GM18870 (cell line): ENCODE data around the gene JAZF1.
"Not testable (repeated sequence)": the region's sequence is repeated elsewhere in the genome, so short reads cannot be mapped to it uniquely, and the experiment has no call there.

ENCODE experiments used
- ATAC-seq: cut with Tn5 transposase; IDR thresholded peaks from one replicate; pipeline ENCODE4 v1.9.1; 2021; ENCODE audit warnings: moderate library complexity; ENCODE audit not compliant: unreplicated experiment

Gene JAZF1

DNA sequence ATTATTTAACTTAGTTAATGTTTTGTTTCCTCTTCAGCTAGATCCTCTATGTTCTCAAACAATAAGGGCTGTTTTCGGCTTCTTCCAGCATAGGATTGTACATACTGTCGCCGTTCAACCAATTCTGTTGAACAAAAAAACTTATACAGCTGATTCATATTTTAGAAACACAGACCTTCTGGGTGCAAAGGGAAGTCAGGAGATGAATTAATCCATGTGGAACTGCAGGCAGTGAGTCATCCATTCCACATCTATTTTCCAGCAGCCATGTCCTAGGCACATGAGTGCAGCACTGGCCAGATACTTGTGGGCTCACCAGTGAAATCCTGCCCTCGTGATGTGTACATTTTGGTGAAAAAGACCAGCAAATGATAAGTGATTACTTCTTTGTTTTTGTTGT lies 163.2 kb downstream of the JAZF1 start:
- ATAC-seq = no peak

DNA sequence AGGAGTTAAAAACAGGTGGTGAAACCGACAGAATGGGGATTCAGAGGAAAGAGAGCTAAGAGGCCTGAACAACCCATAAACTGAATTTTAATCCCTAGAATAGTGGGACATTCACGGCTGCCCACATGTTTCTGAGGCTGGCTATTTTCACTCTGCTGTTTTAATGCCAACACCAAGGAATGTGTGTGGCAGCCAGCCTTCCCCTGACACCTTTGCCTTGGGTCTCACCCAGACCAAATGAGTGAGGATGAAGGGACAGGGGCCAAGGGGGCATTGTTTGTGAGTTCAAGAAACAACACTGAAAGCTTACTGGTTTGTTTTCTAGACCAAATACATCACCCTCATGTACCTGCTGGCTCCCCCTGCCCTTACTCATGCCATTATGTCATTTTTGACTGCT lies 164.3 kb downstream of the JAZF1 start:
- no peak for ATAC-seq

DNA sequence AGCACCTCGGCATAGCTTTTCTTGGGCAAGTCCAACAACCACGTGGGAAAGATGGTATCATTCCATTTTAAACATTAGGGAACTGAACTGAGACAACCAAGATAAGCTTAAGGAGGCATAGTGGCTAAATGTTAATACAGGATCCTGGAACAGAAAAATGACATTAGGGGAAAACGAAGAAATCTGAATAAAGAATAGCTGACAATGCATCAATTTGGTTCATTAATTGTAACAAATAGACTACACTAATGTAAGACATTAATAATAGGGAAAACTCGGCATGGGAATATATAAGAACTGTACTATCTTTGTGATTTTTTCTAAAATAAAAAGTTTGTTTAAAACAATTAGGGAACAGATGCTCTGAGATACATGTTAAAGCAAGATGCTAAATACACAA lies 165.4 kb downstream of the JAZF1 start:
- no peak for ATAC-seq

DNA sequence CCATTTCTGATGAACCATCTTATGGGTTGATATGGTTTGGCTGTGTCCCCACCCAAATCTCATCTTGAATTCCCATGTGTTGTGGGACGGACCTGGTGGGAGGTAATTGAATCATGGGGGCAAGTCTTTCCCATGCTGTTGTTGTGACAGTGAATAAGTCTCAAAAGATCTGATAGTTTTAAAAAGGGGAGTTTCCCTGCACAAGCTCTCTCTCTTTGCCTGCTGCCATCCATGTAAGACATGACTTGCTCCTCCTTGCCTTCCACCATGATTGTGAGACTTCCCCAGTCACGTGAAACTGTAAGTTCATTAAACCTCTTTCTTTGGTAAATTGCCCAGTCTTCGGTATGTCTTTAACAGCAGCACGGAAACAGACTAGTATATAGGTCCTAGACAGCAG lies 166.3 kb downstream of the JAZF1 start:
- ATAC-seq = not testable (repeated sequence)

DNA sequence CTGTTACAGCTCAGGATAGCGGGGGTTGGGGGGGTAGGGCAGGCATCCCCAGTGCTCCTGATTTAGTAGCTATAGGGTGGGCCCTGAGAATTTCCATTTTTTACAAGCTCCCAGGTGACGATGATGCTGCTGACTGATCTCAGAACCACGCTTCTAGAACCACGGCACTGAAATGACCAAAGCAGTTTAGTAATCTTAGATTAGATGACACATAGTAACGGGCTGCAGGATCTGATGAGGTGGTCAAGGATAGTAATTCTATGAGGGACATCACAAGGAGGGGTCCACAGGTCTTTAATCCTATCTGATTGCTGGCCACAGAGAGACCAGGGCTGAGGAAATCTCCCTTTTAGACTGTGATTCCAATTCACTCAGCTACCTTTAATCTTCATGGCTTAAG lies 167.2 kb downstream of the JAZF1 start:
- ATAC-seq = no peak

DNA sequence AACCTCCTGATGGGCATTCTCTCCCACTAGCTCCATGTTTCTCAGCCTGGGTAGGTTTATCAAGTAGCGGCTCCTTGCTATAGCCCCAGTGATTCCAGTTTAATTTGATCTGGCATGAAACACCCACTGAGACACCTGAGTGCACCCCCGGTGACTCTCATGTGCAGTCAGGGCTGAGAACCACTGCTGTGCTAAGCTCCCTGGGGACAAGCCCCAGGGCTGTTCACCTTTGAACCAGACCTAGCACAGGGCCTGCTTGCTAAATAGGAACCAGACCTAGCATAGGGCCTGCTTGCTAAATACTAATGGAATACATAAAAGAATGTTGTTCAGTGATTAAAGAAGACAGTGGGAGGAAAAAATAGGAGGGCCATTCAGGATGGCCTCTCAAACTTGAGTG lies 167.6 kb downstream of the JAZF1 start:
- no peak for ATAC-seq

DNA sequence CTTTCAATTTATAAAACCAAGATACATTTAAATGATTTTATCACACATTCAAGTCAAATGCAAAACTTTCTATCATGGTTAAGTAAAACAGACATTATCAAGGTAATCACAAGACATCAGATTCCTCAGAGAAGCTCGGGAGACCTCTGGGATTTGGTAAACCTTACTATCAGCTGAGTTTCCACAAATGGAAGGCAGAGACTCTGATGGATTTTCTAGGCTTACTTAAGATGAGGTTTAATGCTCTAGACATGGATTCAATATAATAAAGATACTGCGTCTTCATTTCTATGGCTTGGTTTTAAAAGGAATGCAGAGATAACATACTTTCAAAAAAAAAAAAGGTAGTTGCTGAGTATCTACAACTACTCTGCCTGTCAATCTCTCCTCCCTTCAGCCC lies 171.7 kb downstream of the JAZF1 start:
- ATAC-seq = no peak

DNA sequence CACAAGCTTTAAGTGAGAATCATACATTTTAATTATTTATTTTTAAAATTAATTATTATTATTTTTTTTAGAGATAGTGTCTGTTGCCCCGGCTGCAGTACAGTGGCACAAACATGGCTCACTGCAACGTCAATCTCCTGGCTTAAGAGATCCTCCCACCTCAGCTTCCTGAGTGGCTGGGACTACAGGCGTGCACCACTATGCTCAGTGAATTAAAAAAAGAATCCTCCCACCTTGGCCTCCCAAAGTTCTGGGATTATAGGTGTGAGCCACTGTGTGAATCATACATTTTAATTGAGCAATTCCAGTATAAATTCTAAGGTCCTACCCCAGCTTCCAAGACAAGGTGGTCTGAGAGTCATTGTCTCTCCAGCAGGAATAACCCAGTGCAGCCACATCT lies 172.4 kb downstream of the JAZF1 start:
- ATAC-seq = no peak

DNA sequence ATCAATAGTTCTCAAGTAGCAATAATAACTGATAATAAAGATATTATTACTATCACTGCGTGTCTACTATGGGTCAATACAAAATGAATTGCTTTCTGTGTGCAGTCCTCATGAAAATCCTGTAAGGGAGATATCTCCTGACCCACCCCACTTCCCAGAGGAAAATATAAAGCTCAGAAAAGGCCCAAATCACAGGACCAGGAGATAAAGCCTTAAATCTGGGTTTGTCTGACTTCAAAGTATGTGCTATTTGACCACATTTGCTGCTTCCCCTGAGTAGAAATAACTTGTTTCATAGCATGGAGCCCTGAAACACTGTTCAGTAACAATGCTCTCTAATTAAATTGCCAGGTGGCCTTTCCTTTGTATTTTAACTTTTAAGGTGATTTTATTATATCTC lies 174.1 kb downstream of the JAZF1 start:
- ATAC-seq = no peak

DNA sequence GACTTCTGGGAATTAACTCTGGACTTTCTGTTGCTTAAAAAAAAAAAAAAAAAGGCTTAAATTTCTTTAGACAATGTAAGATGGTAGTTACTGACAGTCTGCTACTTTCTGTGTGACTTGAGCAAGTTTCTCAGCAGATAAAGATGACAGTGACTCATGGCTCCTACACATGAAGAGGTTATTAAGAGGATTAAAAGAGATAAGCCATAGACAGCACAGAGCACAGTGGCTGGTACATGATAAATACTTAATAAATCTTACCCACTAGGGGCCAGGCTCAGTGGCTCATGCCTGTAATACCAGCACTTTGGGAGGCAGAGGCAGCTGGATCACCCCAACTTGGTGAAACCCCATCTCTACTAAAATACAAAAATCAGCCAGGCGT lies 174.8 kb downstream of the JAZF1 start:
- no peak for ATAC-seq

DNA sequence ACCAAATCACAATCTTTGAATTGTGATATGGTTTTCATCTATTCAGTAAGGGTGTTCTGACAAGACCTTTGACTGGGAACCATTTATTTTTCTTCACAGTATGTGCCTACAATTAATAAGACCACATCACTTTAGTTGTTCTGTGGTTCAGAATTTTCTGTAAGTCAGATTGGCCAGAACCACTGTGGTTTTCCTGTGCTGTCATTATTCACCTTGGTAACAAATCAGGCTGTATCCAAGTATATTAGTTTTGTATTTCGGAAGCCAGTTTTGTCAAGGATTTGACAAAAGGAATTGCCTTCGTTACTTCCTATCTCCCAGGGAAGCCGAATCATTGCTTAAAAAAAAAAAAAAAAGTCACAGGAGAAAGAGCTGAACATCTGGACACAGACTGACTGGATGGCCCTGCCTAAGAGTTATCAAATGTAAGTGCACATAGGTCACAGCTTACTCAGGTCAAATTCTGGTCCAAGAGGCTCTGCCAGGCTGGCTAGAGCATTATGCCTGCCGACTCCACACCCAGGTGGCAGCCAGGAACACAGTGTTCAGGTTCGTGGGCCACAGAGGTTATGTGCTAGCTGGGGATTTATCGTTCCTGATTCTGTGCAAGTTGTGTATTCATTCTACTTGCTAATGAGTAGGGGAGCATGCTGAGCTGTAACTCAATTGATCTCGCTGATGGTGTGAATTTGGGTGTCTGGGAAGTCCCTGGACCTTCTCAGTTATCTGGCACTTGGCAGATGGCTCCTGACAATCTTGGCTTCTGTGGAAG lies 175.3 kb downstream of the JAZF1 start:
- no peak for ATAC-seq

DNA sequence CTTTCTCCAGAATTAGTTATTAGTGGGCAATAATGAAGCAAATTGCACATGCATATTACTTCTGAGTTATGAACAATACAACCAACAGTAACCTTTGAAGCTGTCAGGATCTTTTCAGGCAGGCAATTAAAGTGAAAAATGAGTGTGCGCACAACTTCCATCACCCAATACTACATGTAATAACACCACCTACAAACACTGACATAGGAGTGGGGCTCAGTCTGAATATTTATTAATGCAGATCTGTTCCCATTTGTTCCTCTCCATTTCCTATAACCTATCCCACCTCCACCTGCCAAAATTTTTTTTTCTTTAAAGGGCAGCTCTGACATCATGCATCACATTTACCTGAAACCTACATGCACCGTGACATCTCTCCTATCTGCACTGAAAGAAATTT lies 177.2 kb downstream of the JAZF1 start:
- no peak for ATAC-seq

DNA sequence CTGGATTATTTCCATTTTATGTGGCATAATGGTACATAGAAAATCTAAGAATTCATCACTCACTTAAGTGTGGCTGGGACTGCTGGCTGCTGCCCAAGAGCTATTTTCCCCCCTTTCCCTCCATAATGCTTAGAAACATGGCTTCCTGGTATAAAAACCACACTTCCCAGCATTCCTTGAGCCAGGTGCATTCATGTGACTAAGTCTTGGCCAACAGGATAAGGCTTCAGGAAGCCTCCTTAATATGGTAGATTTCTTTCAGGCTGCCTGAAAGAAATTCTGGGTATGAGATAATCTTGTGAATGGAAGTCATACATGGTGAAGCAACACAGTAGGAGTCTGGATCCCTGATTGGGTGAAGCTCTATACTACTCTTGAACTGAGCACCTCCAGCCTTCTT lies 178.0 kb downstream of the JAZF1 start:
- no peak for ATAC-seq

DNA sequence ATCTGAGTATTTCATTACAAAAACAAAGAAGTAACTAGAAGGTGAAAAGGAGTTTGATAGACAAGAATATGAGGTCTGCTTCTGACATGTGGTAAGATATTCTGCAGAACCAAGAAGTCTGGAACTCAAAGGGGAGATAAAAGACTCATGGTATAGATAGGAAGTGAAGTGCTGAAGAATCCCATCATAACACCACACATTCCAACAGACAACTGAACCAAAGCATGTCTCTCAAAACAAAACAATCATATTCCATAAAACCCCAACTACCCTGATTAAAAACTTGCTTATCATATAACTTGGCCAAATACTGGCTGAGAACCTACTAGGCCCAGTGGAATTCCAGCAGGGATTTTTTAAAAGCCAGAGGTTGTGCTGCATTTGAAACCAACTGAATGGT lies 178.7 kb downstream of the JAZF1 start:
- ATAC-seq = no peak

DNA sequence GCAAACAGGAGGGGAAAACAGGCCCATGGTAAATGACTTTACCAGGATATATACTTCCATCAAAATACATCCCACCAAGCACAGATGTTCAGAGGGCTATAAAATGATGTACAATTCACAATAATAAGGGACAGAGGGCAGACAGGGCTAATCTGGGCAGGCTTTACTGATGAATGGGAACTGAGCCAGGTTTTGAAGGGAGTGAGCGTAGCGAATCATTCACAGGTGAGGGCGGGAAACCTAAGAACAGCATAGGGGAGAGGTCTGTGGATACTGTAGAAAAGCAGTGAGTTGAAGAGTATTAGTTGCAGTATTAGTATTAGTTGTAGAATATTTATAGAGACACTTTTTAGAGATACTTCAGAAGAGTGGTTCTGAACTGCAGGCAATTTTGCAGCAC lies 180.8 kb downstream of the JAZF1 start:
- ATAC-seq = no peak

DNA sequence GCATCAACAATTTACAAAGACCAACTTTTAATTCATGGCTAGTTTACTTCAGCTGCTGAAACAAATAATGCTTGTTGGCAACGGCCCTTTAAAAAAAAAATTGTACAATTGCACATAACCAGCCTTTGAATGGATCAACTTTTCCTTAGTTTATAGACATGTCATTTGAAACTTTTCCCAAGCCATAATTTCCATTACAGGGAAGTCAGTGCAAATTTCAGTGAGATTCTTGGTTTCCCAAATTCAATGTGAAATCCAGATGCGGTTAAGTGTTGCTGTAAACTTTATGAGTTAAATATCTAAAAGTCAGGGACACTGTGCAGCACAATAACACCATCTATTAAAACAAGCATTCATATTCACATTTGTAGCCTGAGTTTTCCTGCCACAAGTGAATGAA lies 182.2 kb downstream of the JAZF1 start:
- no peak for ATAC-seq

DNA sequence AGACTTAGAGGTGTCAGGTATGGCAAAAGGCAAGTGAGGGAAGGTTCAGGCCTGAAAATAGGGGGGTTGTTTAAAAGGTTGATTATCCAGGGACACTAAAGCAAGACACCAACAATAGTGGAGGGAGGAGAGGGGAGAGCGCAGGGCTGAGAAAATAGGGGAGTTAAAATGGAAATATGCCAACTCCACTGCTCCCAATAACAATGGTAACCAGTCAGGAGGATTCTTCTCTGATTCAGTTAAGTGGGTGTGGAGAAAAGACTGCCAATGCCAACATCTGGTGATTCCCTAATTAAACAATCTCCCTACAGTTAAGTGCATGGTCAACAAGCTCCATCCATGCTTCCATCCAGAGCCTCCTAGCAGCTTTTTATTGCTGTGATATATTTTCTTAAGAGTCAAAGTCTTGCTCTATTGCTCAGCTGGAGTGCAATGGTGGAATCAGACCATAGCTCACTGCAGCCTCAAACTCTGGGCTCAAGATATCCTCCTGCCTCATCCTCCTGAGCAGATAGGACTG lies 183.3 kb downstream of the JAZF1 start:
- no peak for ATAC-seq

DNA sequence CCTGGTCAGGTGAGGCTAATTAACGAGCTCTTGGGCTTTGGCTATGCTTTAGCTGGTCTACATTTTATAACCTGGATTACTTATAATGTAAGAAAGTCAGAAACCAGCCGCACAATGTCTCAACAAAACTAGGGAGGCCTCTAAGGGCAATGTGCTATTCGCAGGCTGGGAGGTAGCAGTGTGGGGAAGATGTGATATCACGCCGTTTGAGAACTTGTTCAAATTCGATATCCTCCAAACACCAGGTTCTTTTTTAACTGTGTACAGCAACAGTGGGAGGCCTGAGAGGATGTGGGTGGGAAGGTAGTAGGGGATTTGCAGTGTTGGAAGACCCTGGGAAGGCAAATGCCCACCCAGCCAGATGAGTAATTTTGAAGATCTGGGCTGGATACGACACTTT lies 184.5 kb downstream of the JAZF1 start:
- no peak for ATAC-seq

DNA sequence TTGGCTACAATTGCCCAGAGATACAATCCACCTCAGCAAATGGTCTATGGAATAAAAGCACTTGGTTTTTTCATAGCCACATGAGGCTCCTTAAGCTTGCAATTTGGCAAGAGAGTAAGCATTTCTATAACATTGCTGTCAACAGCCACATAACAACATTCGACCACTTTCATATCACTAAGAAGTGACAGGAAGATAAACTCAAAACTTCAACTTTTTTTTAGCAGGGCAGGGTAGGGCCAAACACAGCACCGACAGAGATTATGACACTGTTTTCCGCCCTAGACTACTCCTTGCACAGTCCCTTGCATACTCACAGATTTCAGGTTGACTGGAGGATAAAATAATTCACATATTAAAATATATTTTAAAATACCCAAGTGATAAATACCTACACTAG lies 185.4 kb downstream of the JAZF1 start:
- ATAC-seq = no peak

DNA sequence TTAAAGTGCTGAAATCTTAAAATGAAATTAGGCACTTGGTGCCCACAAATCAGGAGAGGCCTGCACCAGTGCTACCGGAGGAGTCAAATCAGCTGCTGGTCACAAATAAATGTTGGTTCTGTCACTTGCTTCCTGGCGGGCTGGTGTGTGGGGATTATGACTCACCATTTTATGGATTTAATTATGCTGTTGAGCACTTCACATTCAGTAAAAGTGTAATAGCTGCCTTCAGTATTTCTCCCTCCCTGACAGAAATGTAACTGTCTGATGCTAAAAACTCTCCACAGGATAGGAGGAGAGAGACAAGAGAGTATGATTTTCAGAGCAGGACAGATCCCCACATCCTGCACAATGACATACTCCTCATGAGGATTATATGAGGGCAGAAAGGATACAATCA lies 186.0 kb downstream of the JAZF1 start:
- ATAC-seq = no peak

DNA sequence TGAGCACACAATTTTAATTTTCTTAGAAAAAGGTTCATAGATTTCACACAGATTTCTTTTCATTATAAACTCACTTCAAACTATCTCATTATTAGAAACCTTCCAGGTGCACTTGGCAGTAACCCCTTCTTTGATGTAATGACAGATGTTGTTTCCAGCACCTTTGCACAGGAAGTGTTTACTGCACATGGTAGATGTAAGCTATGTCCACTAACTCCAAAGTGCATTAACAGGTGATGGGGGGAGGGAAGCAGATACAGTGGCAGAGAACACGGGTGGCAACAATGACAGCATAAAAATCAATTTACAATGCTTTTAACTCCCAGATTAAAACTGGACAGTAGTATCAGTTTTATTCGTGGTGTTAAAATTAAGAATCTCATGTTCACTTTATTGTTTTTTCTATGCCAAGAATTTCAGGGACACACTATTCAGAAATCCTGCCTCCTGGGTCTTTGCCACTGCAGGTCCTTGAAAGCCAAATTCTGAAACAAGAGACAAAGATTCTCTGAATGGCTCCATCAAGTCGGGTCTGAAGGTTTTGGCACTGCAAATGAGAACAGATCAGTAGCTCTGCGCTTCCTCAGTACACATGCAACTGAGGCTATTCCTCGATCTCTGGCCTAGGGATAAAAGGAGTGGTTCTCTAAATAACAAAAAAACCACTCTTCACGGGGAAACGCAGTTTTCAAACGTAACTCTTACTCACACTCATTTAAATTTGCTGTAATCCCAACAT lies 187.7 kb downstream of the JAZF1 start:
- ATAC-seq = no peak

DNA sequence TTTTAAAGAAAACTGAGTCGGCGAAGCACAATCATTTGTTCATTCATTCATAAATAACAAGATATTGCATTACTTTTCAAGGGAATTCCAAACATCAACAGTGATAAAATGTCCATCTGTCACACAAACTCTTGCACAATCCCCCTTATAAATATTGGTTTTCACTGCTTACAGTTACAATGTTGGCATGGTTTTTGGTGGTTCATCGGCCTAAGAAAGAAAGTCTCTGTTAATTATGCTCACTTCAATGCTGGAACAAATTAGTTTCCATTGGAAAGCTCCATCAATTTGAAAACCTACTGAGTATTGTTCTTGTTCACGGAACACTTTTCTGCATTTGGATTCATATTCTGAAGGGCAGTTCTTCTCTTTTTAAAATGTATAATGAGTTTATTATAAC lies 188.5 kb downstream of the JAZF1 start:
- no peak for ATAC-seq
